ENCODE data around the gene NAB1. TPM values are rescaled to one million over a fixed set of nuclear protein-coding genes. Genes with fewer than 3 reads are reported as not detected.

The NAB1 gene
- total and polyA plus RNA-seq, 8 donors = 14.2 to 121 (median 35.3) TPM

GRCh38 chr2:190641469-190641868 is 7.4 kb upstream of the NAB1 start:
- Histone ChIP-seq H3K4me3 (no peak overlapping the region), H3K4me1 (peaks cover 7 to 31% (median 20%) of the 10 kb centered on the region in 4 donors), H3K27ac (no peak overlapping the region), H3K27me3 (no peaks in the 10 kb centered on the region), H3K9me3 (no peaks in the 10 kb centered on the region), H3K36me3 (no peaks in the 10 kb centered on the region)
- 64 to 84% (median 73%) methylated on average over 3 of the region's 3 CpGs for WGBS, 5 donors
- TF ChIP-seq EP300 (IDR thresholded peaks at IDR 0.05) = no peak
- no peak for TF ChIP-seq POLR2AphosphoS5 (IDR thresholded peaks at IDR 0.05)
- TF ChIP-seq, protein P1, sequence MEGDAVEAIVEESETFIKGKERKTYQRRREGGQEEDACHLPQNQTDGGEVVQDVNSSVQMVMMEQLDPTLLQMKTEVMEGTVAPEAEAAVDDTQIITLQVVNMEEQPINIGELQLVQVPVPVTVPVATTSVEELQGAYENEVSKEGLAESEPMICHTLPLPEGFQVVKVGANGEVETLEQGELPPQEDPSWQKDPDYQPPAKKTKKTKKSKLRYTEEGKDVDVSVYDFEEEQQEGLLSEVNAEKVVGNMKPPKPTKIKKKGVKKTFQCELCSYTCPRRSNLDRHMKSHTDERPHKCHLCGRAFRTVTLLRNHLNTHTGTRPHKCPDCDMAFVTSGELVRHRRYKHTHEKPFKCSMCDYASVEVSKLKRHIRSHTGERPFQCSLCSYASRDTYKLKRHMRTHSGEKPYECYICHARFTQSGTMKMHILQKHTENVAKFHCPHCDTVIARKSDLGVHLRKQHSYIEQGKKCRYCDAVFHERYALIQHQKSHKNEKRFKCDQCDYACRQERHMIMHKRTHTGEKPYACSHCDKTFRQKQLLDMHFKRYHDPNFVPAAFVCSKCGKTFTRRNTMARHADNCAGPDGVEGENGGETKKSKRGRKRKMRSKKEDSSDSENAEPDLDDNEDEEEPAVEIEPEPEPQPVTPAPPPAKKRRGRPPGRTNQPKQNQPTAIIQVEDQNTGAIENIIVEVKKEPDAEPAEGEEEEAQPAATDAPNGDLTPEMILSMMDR (IDR thresholded peaks at IDR 0.05) = no peak
- no peak for TF ChIP-seq POLR2A (IDR thresholded peaks at IDR 0.05)
- intact Hi-C loops (cut with DNase I; ENCODE audit: low total_unique reads) = no loop called here
- DNase-seq = no peak

- Histone ChIP-seq H3K4me1 (peaks cover 0 to 47% (median 23%) of the 10 kb centered on the region in 4 donors), H3K9me3 (no peaks in the 10 kb centered on the region), H3K36me3 (no peaks in the 10 kb centered on the region), H3K27me3 (no peaks in the 10 kb centered on the region), H3K27ac (peak overlapping the region in 3 of 5 donors; percentile 92 to 94 (median 93)), H3K4me3 (peak overlapping the region in 1 of 4 donors; percentile 71)
- TF ChIP-seq, protein P1 (IDR thresholded peaks at IDR 0.05) = no peak
- TF ChIP-seq POLR2A (IDR thresholded peaks at IDR 0.05) (no peak), POLR2AphosphoS5 (IDR thresholded peaks at IDR 0.05) (no peak), EP300 (IDR thresholded peaks at IDR 0.05) (no peak)
- intact Hi-C loops (cut with DNase I; ENCODE audit: low total_unique reads) = no loop called here
- 63 to 72% (median 67%) methylated on average over 9 of the region's 9 CpGs for WGBS, 5 donors
- no peak for DNase-seq
Measured at GRCh38 chr2:190646780-190647522, 1.9 kb upstream of the NAB1 start.

DNA sequence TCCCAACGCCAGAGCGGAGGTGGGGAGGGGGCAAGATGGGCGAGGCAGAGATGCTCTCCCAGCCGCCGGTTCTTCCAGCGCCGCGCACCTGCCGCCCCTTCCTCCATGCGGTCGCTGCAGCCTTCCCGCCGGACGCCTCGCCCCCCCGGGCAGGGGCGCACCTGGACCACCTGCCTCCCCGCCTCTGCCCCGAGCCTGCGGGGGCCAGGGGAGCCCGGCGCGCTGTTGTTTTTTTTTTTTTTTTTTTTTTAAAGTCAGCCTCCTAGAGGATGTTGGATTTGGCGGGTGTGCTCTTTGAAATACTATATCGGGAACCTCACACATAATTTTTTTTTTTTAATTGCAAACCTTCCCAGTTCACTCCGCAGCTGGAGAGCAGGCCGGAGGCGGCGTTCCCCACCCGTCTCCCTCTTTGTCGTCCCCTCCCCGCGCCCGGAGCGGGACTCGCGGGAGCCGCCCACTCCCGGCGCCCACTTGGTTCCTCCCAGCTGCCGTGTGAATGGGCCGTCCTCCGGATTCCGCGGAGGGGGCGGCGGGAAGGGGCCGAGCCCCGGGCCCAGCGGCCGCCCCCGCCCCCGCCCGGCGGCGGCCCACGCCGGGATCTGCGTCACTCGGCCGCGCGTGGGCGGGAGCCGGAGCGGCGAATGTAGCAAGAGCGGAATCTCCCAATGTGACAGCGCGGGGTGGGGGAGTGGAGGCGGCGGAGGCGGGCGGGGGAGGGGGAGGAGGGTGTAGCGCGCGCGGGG is 421 bp upstream of the NAB1 start:
- intact Hi-C loops (cut with DNase I; ENCODE audit: low total_unique reads) = no loop called here
- 1% methylated on average over 36 to 77 of the region's 78 CpGs for WGBS, 5 donors
- no peak for TF ChIP-seq EP300 (IDR thresholded peaks at IDR 0.05)
- TF ChIP-seq POLR2A (IDR thresholded peaks at IDR 0.05) = no peak
- TF ChIP-seq POLR2AphosphoS5 (IDR thresholded peaks at IDR 0.05) = peak in 2 of 3 donors; percentile 72 to 77
- H3K36me3 ChIP-seq = no peaks in the 10 kb centered on the region
- peak; percentile 86 to 95 for DNase-seq
- H3K4me3 ChIP-seq = peak overlapping the region; percentile 68 to 95 (median 80)
- peaks cover 0 to 60% (median 30%) of the 10 kb centered on the region in 4 donors for H3K4me1 ChIP-seq
- no peaks in the 10 kb centered on the region for H3K27me3 ChIP-seq
- no peaks in the 10 kb centered on the region for H3K9me3 ChIP-seq
- peak overlapping the region; percentile 90 to 95 (median 93) for H3K27ac ChIP-seq

- 1 to 2% (median 1%) methylated on average over 15 of the region's 15 CpGs for WGBS, 5 donors
- TF ChIP-seq POLR2AphosphoS5 (IDR thresholded peaks at IDR 0.05) = no peak
- TF ChIP-seq POLR2A (IDR thresholded peaks at IDR 0.05) = no peak
- no peak for TF ChIP-seq EP300 (IDR thresholded peaks at IDR 0.05)
- TF ChIP-seq, protein P1 (IDR thresholded peaks at IDR 0.05) = no peak
- peak overlapping the region; percentile 68 to 95 (median 80) for H3K4me3 ChIP-seq
- no peaks in the 10 kb centered on the region for H3K36me3 ChIP-seq
- peak overlapping the region; percentile 90 to 95 (median 93) for H3K27ac ChIP-seq
- no peaks in the 10 kb centered on the region for H3K27me3 ChIP-seq
- intact Hi-C loops (cut with DNase I; ENCODE audit: low total_unique reads) = loop anchor here (10.0 kb wide), 1 partner anchor 115 kb away; the partner anchor contains the start of gene NEMP2
- H3K4me1 ChIP-seq = peaks cover 8 to 74% (median 38%) of the 10 kb centered on the region in 4 donors
- DNase-seq = peak in 1 of 2 donors; percentile 60
- H3K9me3 ChIP-seq = no peaks in the 10 kb centered on the region
Measured at GRCh38 chr2:190649798-190650390, 1.0 kb downstream of the NAB1 start.

Data from stomach (tissue), 9 donors.